HK-2 (cell line): ENCODE results near the gene OPN3.

ENCODE experiments used
- DNase-seq: peaks from one replicate; pipeline ENCODE4 v3.0.0-alpha.2; 2018; ENCODE audit not compliant: unreplicated experiment

The OPN3 gene

GRCh38 chr1:241617426-241617825, 22.7 kb downstream of the OPN3 start:
- no peak for DNase-seq

GRCh38 chr1:241615043-241615974, 24.9 kb downstream of the OPN3 start:
- peak; percentile 61 for DNase-seq

DNA sequence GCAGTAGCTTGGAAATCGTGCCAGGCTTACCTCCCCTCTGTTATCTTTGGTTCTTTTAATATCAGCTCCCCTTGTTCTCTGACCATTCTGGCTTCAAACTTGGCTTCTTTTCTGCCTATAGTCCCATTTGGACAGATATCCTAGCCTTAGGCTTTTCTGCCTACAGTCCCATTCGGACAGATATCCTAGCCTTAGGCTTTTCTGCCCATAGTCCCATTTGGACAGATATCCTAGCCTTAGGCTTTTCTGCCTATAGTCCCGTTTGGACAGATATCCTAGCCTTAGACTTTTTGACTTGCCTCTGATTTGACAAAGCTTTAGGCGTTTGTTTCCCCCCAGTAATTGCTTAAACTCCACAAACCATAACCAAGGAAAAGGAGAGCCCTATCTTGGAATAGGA, 25.6 kb downstream of the OPN3 start:
- no peak for DNase-seq

DNA sequence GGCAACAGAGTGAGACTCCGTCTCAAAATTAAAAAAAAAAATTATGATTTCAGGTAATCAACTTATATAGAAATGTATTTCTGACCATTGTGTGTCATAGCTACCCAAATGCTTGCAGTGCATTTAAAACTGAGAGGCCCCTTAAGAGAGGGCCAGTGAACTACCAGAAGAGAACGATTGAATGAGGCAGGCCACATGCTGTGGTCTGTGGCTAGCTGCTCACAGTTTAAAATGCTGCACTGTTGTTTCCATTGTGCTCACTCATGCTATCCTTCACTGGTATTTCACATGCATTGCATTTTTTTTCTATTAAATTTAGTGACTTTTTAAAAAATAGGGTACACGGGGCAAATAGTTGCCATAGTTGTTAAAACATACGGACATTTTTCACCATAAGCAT, 26.0 kb downstream of the OPN3 start:
- no peak for DNase-seq

GRCh38 chr1:241612533-241613477, 27.4 kb downstream of the OPN3 start:
- no peak for DNase-seq

- DNase-seq, result no peak
These were observed 28.4 kb downstream of the OPN3 start for GRCh38 chr1:241611736-241612135.

DNA sequence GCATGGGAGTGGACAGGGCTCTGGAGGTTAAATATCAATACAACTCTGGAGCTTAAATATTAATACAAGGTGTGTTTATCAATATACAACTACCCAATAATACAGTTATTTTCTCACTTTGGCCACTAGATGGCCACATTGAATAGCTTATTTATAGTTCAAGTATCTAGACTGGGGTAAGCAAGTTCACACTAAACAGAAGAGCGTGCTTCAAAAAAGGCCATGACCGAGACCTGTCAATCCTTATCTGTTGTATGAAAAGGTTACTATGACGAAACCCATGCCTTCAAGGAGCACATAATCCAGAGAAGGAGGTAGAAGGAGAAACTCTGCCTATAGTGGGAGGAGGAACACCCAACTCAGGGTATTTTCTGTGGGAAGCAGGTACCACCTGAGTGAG, 29.1 kb downstream of the OPN3 start:
- no peak for DNase-seq

GRCh38 chr1:241610056-241610815, 29.9 kb downstream of the OPN3 start:
- DNase-seq, result no peak

DNA sequence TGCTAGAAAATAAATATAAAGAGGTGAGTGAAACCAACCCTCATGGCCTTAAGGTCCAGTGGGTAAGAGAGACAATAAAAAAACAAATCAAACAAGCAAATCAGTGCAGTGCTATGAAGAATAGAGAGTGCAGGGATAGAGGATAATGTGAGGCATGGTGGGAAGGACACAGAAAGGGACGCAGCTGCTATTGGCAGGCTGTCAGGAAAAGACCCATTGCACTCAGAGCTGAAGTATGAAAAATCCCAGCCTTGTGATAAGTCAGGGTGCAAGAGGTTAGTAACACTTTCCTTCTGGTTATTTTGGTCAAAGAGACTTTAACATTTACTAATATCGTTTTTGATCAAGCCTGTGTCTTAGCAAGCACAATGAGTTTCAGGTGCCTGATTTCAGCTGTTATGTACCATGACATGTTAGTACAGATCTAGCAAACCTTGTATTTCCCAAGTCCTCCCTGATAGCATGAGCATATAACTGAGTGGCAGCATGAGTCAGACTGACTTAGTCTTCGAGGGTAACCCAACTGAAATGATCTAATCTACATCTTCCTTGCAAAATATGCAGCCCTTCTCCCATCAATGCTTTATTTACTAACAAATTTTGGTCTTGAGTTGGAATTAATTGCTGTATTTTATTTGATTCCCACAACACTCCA, 31.7 kb downstream of the OPN3 start:
- no peak for DNase-seq

- DNase-seq, result no peak
These were observed 32.7 kb downstream of the OPN3 start for GRCh38 chr1:241607497-241607896.

- DNase-seq, result no peak
These were observed 33.6 kb downstream of the OPN3 start for GRCh38 chr1:241606544-241606943.

GRCh38 chr1:241605146-241605805, 34.9 kb downstream of the OPN3 start:
- DNase-seq, result no peak

DNA sequence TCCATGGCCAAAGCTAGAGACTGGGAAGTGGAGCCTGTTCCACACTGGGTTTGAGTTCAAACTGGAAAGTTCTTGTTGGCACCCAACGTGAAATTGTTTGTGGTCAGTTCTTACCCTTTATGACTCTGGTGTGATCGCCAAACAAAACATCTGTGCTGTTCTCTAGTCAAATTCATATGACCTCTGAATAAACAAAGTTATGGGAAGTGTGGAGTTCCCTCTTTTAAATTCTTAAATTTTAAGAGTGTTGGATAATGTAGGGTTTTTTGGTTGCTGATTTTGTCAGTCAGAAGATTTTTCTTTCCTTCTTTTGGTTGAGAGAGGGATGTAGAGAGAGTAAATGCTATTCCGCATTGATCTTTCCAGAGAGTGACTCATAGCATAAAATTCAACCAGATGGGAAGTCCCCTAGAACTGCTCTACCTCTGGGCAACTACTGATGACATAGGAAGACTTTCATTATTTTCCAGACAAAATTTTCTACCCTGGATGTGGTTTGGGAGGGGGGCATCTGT, 36.4 kb downstream of the OPN3 start:
- no peak for DNase-seq

DNA sequence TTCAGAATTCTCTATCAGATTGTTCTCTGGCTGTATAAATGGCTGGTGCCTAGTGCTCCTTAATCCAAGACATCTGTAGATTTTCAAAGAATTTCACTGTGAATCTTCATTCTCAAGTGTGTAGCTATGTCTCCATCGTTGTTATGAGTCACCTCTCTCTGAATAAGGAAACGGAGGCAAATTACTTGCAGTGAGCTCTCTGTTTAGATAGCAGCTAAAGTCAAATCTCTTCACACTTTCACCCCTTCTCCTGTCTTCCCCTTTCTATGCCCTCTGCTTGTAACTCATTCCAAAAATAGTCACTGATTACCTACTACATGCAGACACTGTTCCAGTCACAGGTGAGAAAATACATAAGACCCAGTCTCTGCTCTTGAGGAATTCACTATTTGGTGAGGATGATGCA, 39.7 kb downstream of the OPN3 start:
- DNase-seq, result no peak

DNA sequence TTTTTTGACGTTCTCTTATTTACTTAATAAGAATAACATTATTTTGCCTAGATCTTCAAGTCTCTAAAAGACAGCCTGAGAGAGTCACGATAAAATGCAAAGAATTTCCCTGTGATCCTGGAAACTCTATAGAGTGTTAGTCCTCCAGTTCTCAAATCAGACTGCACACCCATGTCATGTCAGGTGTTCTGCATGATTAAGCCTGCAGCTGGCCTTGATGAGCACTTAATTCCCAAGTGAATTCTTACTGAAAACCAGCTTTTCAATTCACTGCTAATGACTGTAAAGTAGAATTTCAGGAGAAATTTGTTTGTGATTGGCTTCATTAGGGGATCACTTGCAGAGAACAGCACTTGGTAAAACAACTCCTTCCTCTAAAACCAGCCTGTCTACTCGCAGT, 41.9 kb downstream of the OPN3 start:
- no peak for DNase-seq

DNA sequence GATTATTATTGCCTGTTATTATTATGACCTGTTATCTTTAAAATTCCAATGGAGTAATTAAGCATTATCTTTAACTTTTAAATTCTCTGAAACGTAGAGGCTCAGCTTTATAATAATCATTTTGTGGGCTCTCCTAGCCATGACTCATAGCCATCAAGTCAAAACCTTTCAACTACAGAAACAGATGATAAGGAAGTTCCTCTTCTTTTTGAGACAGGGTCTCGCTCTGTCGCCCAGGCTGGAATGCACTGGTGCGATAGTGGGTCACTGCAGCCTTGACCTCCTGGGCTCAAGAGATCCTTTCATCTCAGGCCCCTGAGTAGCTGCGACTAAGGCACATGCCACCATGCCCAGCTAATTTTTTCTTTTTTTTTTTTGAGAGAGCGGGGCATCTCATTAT, 43.5 kb downstream of the OPN3 start:
- no peak for DNase-seq

GRCh38 chr1:241593186-241593585, 47.0 kb downstream of the OPN3 start:
- no peak for DNase-seq

GRCh38 chr1:241592273-241592958, 47.8 kb downstream of the OPN3 start:
- no peak for DNase-seq

DNA sequence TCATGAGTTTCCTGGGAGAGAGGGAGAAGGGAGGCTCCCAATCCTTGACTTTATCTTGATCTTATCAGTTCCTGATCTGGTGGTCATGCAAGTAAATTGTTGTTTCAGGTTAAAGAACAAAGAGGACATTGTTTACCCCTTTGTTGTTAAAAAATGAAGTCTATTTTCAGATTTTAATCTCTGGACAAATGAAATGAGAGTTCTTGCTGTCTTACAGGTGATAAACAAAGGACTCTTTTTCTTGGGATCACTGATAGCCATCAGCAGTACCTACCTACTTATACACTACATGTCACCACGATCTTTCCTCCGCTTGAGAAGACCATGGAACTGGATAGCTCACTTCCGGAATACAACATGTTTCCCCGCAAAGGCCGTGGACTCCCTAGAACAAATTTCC, 48.4 kb downstream of the OPN3 start:
- no peak for DNase-seq

DNA sequence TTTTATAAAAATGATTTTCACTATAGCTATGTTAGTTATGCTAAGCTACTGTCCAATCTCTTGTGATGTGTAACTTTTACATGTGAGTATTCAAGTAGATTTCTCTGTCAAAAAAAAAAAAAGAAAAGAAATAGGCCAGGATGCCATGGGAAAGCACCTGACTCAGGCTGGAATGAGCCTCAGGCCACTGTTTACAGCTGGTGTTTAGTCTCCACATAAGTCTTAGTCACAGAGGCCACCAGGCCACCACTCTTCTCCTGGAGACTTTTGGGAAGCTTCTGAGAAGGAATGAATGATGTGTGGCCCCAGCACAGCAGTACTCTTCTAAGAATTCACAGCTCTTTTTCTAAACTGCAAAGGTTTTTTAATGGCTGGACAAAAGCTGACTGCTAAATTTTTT, 48.9 kb downstream of the OPN3 start:
- DNase-seq, result no peak
